ENCODE results near the gene CCDC97.

Gene CCDC97

DNA sequence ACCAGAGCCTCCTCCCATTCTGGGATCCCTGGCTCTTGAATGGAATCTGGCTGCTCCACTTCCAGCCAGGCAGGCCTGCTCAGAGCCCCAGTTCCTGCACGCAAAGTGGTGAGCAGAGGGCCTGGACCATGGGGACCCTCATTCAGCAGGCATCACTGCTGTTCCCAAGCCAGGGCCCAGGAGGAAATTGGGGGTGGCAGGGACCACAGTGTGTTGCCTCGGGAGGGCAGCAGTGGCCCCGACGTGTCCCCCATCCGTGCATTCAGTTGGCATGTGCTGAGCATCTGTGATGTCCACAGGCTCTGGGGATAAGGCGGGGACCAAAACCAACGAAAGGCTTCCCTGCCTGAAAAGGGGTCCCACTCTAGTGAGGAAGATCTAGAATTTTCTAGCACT, 11.2 kb downstream of the CCDC97 start:
- no peak for DNase-seq (ENCODE audit: low read depth in 2 of 2)

DNA sequence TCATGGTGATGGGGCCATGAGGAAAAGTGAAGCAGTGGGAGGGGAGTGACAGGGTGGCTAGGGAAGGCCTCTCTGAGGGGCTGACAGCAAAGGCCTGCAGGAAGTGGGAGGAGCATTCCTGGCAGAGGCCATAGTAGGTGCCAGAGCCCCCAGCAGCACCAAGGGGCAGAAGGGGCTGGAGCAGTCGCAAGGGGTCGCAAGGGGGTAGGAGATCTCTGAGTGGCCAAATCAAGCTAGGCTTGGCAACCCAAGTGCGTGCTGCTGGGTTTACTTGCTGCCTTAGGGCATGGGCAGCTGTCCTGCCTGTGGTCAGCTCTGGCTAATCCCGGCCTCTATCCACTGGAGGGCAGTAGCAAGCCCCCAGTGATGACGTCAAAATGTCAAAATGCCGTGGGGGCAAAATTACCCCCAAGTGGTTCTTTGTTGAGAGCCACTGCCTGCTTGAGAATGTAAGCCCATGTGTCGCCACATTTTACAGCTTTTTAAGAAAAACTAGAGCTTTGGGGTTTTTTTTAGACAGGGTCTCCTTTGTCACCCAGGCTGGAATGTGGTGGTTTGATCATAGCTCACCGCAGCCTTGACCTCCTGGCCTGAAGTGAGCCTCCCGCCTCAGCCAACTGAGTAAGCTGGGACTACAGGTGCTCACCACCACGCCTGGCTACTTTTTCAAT, 11.8 kb downstream of the CCDC97 start:
- peak; percentile 75 to 85 for DNase-seq (ENCODE audit: low read depth in 2 of 2)
- TF ChIP-seq, protein P1, sequence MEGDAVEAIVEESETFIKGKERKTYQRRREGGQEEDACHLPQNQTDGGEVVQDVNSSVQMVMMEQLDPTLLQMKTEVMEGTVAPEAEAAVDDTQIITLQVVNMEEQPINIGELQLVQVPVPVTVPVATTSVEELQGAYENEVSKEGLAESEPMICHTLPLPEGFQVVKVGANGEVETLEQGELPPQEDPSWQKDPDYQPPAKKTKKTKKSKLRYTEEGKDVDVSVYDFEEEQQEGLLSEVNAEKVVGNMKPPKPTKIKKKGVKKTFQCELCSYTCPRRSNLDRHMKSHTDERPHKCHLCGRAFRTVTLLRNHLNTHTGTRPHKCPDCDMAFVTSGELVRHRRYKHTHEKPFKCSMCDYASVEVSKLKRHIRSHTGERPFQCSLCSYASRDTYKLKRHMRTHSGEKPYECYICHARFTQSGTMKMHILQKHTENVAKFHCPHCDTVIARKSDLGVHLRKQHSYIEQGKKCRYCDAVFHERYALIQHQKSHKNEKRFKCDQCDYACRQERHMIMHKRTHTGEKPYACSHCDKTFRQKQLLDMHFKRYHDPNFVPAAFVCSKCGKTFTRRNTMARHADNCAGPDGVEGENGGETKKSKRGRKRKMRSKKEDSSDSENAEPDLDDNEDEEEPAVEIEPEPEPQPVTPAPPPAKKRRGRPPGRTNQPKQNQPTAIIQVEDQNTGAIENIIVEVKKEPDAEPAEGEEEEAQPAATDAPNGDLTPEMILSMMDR (IDR thresholded peaks at IDR 0.05; ENCODE audit: low read depth, low read length) = peak; percentile 81
- H3K4me3 ChIP-seq (replicated peaks in 1 of 2; ENCODE audit: low read depth in 2 of 2, low read length in 2 of 2) = no peak overlapping the region

More for the DNA sequence above, 11.2 kb downstream of the CCDC97 start:
- H3K4me3 ChIP-seq (replicated peaks in 1 of 2; ENCODE audit: low read depth in 2 of 2, low read length in 2 of 2) = no peak overlapping the region
- TF ChIP-seq, protein P1 (IDR thresholded peaks at IDR 0.05; ENCODE audit: low read depth, low read length) = no peak

DNA sequence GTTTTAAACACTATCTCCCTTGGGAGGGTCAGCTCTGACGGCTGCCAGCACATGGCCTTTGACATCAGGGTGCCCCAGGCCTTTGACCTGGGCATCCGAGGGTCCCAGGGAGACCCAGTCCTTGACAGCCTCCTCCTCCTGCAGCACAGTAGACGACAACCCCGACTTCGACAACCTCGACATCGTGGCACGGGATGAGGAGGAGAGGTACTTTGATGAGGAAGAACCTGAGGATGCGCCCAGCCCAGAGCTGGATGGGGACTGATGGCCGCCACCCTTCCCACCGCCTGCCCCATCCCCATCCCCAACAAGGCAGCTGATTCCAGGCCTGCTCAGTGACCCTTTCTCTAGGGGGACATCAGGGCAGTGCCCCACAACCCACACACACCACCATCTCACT, 12.5 kb downstream of the CCDC97 start:
- TF ChIP-seq, protein P1 (IDR thresholded peaks at IDR 0.05; ENCODE audit: low read depth, low read length) = no peak
- no peak overlapping the region for H3K4me3 ChIP-seq (replicated peaks in 1 of 2; ENCODE audit: low read depth in 2 of 2, low read length in 2 of 2)
- DNase-seq (ENCODE audit: low read depth in 2 of 2) = no peak

DNA sequence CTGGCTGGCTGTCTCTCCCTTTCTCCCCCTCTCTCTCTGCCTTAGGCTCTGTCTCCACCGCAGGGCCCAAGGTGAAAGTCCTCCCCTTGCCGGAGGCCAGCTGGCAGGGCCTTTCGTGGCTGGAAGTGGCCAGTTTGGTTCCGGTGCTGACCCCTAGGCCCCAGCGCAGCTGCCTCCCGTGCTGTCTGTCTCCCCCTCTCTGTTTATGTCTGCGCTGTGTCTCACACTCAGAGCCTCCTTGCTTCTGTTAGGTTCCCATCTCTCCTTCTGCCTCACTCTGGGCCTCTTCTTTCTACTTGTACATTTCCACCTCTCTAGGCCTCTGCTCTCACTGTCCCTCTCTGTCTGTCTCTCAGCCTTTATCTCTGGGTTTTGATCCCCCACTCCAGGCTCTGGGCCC, 13.1 kb downstream of the CCDC97 start:
- DNase-seq (ENCODE audit: low read depth in 2 of 2) = peak; percentile 75 to 79
- no peak overlapping the region for H3K4me3 ChIP-seq (replicated peaks in 1 of 2; ENCODE audit: low read depth in 2 of 2, low read length in 2 of 2)
- TF ChIP-seq, protein P1 (IDR thresholded peaks at IDR 0.05; ENCODE audit: low read depth, low read length) = no peak

DNA sequence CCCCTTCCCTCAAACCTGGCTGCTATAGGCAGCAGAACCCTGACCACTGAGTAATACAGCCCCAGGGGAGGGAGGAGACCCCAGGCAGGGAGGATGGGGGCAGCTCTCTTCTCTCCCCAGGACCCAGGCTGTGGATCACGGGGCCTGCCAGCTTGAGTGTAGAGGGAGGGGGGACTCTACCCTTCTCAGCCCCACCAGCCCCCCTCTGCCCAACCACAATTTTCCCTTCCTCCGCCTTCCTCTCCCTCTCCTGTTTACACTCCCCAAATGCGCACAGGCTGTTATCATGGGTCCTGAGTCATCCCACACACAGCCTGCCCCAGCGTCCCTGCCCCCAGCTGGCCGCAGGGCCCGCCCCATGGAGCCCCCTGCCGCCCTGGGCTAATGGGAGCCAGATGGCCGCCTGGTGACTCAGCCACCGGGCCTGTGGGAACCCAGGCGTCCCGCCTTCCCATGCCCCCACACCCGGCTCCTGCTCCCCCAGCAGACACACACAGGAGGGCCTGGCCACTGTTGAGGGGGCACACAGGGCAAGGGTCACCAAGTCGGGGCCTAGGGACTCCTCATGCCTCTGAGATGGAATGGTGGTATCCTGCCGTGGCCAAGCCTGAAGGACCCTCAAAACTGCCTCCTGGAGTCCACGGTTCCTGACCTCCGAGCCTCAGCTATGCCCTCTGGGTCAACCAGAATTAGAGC, 13.6 kb downstream of the CCDC97 start:
- DNase-seq (ENCODE audit: low read depth in 2 of 2) = peak; percentile 95 to 96

DNA sequence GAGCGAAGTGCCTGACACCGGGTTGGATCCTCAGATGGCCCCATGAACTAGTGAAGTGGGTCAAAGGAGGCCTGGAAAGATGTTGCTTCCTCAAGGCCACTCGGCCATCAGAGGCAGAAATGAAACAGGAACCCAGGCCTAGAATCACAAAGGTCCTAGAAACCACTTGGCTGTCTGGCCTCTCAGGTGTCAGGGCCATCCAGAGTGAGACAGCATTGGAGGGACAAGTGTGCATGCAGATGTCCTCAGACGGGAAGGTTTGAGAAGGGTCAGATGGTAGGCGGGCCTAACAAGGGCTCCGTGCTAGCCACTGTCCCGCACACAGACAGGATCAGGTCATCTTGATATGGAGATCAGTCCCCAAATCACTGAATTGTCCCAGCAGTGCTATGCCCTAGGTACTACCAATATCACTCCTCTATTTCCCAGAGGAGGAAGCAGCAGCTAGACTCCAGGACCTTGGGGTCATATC, 14.3 kb downstream of the CCDC97 start:
- TF ChIP-seq, protein P1 (IDR thresholded peaks at IDR 0.05; ENCODE audit: low read depth, low read length) = no peak
- H3K4me3 ChIP-seq (replicated peaks in 1 of 2; ENCODE audit: low read depth in 2 of 2, low read length in 2 of 2) = no peak overlapping the region
- no peak for DNase-seq (ENCODE audit: low read depth in 2 of 2)

More for the DNA sequence above, 13.6 kb downstream of the CCDC97 start:
- TF ChIP-seq, protein P1 (IDR thresholded peaks at IDR 0.05; ENCODE audit: low read depth, low read length) = no peak
- H3K4me3 ChIP-seq (replicated peaks in 1 of 2; ENCODE audit: low read depth in 2 of 2, low read length in 2 of 2) = peak overlapping the region in 1 of 2 donors; percentile 1
